GM23338 (cell line): ENCODE results near the gene ADRB2. TPM values are rescaled to one million over a fixed set of nuclear protein-coding genes. Genes with fewer than 3 reads are reported as not detected.

ENCODE experiments used
- ATAC-seq: fragments of 200-7000 bp; cut with Tn5 transposase; 3 replicates; pipeline ENCODE4 v1.9.1; 2020
- DNase-seq: peaks from one replicate; pipeline ENCODE4 v3.0.0-alpha.2; 2015; ENCODE audit warnings: low spot score
- H2AFZ ChIP-seq: fragments of 200-600 bp; sonication (generic); 2 replicates; pipeline ENCODE4 v1.8.0; 2016; ENCODE audit warnings: antibody characterized with exemption, mild to moderate bottlenecking, moderate library complexity
- H3F3A ChIP-seq: fragments of 200-600 bp; sonication (generic); replicated peaks from 2 replicates; pipeline ENCODE4 v1.8.0; 2017; ENCODE audit warnings: antibody characterized with exemption, mixed run types, low read depth
- H3K27ac ChIP-seq: fragments of 200-600 bp; sonication (generic); 2 replicates; pipeline ENCODE4 v1.6.1; 2016; ENCODE audit warnings: low read depth
- H3K27me3 ChIP-seq: fragments of 200-600 bp; sonication (generic); 2 replicates; pipeline ENCODE4 v1.8.0; 2016; ENCODE audit warnings: mild to moderate bottlenecking, mixed run types, moderate library complexity; ENCODE audit not compliant: insufficient read depth
- H3K36me3 ChIP-seq: fragments of 200-600 bp; sonication (generic); 2 replicates; pipeline ENCODE4 v1.8.0; 2016; ENCODE audit warnings: mild to moderate bottlenecking; ENCODE audit not compliant: insufficient read depth
- H3K4me1 ChIP-seq: fragments of 200-600 bp; sonication (generic); 2 replicates; pipeline ENCODE4 v1.8.0; 2016; ENCODE audit warnings: mild to moderate bottlenecking, moderate library complexity; ENCODE audit not compliant: insufficient read depth
- H3K4me2 ChIP-seq: fragments of 200-600 bp; sonication (generic); 2 replicates; pipeline ENCODE4 v1.7.1; 2017; ENCODE audit warnings: mixed run types
- H3K4me3 ChIP-seq: fragments of 200-600 bp; sonication (generic); 2 replicates; pipeline ENCODE4 v1.6.1; 2016; ENCODE audit warnings: mixed run types
- H3K79me2 ChIP-seq: fragments of 200-600 bp; sonication (generic); replicated peaks from 2 replicates; pipeline ENCODE4 v1.8.0; 2017; ENCODE audit warnings: mild to moderate bottlenecking; ENCODE audit not compliant: insufficient read depth
- H3K9me2 ChIP-seq: fragments of 200-600 bp; sonication (generic); 2 replicates; pipeline ENCODE4 v1.8.0; 2017; ENCODE audit not compliant: insufficient read depth
- H4K20me1 ChIP-seq: fragments of 200-600 bp; sonication (generic); replicated peaks from 2 replicates; pipeline ENCODE4 v1.8.0; 2017; ENCODE audit warnings: mild to moderate bottlenecking; ENCODE audit not compliant: insufficient read depth
- H3K27ac Mint-ChIP-seq: 2 replicates; pipeline ENCODE4 v1.8.0; 2020; ENCODE audit warnings: inconsistent platforms, mild to moderate bottlenecking, moderate library complexity, mixed read lengths
- H3K27me3 Mint-ChIP-seq: 3 replicates; pipeline ENCODE4 v1.8.0; 2022; ENCODE audit warnings: low read depth, mild to moderate bottlenecking, moderate library complexity, mixed read lengths, inconsistent platforms; ENCODE audit not compliant: insufficient read depth, poor library complexity
- H3K36me3 Mint-ChIP-seq: 3 replicates; pipeline ENCODE4 v1.8.0; 2021; ENCODE audit warnings: low read depth, mild to moderate bottlenecking, inconsistent platforms, moderate library complexity, mixed read lengths
- H3K4me1 Mint-ChIP-seq: 3 replicates; pipeline ENCODE4 v1.8.0; 2020; ENCODE audit warnings: mild to moderate bottlenecking, inconsistent platforms, mixed read lengths
- H3K4me3 Mint-ChIP-seq: 3 replicates; pipeline ENCODE4 v1.8.0; 2021; ENCODE audit warnings: moderate library complexity, mild to moderate bottlenecking, inconsistent platforms, mixed read lengths
- H3K9me3 Mint-ChIP-seq: 3 replicates; pipeline ENCODE4 v1.8.0; 2020; ENCODE audit warnings: moderate library complexity, mild to moderate bottlenecking, inconsistent platforms, mixed read lengths
- CREB1 ChIP-seq: fragments of 250-450 bp; sonication (Bioruptor Pico); IDR thresholded peaks from 2 replicates; pipeline ENCODE4 v1.5.0; 2020; ENCODE audit warnings: low read depth, mild to moderate bottlenecking, moderate library complexity
- CTCF ChIP-seq, 2 experiments: fragments of 200-600 bp in 1 of 2; sonication (generic) in 1 of 2; conservative IDR thresholded peaks; 2 replicates each; pipeline versions ENCODE4 v1.5.1 to v1.6.1; 2016 to 2017; ENCODE audit warnings: antibody characterized with exemption in 2 of 2, low read depth in 2 of 2, mild to moderate bottlenecking in 2 of 2, moderate library complexity in 1 of 2
- EZH2 ChIP-seq: fragments of 200-600 bp; sonication (generic); IDR thresholded peaks from one replicate; pipeline ENCODE4 v1.8.0; 2017; ENCODE audit warnings: antibody characterized with exemption, mild to moderate bottlenecking, low read depth; ENCODE audit not compliant: unreplicated experiment
- EZH2phosphoT487 ChIP-seq: fragments of 200-600 bp; sonication (generic); IDR thresholded peaks from one replicate; pipeline ENCODE4 v1.8.1; 2018; ENCODE audit warnings: antibody characterized with exemption; ENCODE audit not compliant: unreplicated experiment
- JUNB ChIP-seq: IDR thresholded peaks from one replicate; pipeline ENCODE4 v1.6.1; 2016; ENCODE audit warnings: antibody characterized with exemption; ENCODE audit not compliant: unreplicated experiment
- NANOG ChIP-seq: IDR thresholded peaks from 2 replicates; pipeline ENCODE4 v1.6.1; 2016; ENCODE audit warnings: antibody characterized with exemption, borderline replicate concordance
- POLR2AphosphoS5 ChIP-seq: IDR thresholded peaks from 2 replicates; pipeline ENCODE4 v1.6.1; 2016; ENCODE audit warnings: antibody characterized with exemption, low read depth
- STAT1 ChIP-seq: IDR thresholded peaks from one replicate; pipeline ENCODE4 v1.6.1; 2016; ENCODE audit warnings: antibody characterized with exemption; ENCODE audit not compliant: unreplicated experiment
- ZNF114 ChIP-seq: fragments of 250-450 bp; sonication (Bioruptor Pico); IDR thresholded peaks from 2 replicates; pipeline ENCODE4 v1.5.0; 2020; ENCODE audit warnings: mild to moderate bottlenecking, moderate library complexity
- ZNF331 ChIP-seq: fragments of 250-450 bp; sonication (Bioruptor Pico); IDR thresholded peaks from 2 replicates; pipeline ENCODE4 v1.5.0; 2020; ENCODE audit warnings: low read depth, mild to moderate bottlenecking, moderate library complexity
- ZNF462 ChIP-seq: fragments of 250-450 bp; sonication (Bioruptor Pico); IDR thresholded peaks from 2 replicates; pipeline ENCODE4 v1.5.0; 2020; ENCODE audit warnings: mild to moderate bottlenecking, moderate library complexity
- polyA plus RNA-seq: library from polyadenylated mRNA; unstranded; fragments of >200 nt; fragmentation: Nextera tagmentation; extraction: Ambion mirVana; gene quantifications from 2 replicates; pipeline ENCODE4 v1.2.1, GENCODE V29; 2016
- total RNA-seq: library from RNA; depleted of rRNA; stranded (reverse); fragments of >200 nt; shearing (Covaris generic); gene quantifications from 2 replicates; pipeline ENCODE4 v1.2.3, GENCODE V29; 2014

Gene ADRB2
- total and polyA plus RNA-seq, 2 experiments from 2014 or later, result 0.44 to 1.3 TPM

GRCh38 chr5:148844433-148845280 is 18.2 kb downstream of the ADRB2 start:
- Histone ChIP-seq H3K79me2 (no peaks in the 10 kb centered on the region), H3K9me2 (no peaks in the 10 kb centered on the region), H3K4me3 (no peak overlapping the region), H3K4me1 (no peaks in the 10 kb centered on the region), H3F3A (no peaks in the 10 kb centered on the region), H3K27ac (no peak overlapping the region), H3K4me2 (no peak overlapping the region), H4K20me1 (no peaks in the 10 kb centered on the region), H3K36me3 (no peaks in the 10 kb centered on the region), H3K27me3 (no peaks in the 10 kb centered on the region), H2AFZ (0 out of 2 replicates have a peak overlapping the region, but pooled peaks have one; percentile 6)
- TF ChIP-seq CREB1 (CRISPR knock-in tag) (no peak), CTCF (conservative IDR thresholded peaks at IDR 0.05; ENCODE audit: low read depth in 2 of 2) (peak in 1 of 2 experiments; percentile 19; a peak in 1 of 4 replicates), EZH2phosphoT487 (no peak)
- no peak overlapping the region for H3K4me3 Mint-ChIP-seq
- no peaks in the 10 kb centered on the region for H3K9me3 Mint-ChIP-seq
- peak; percentile 43; the same call in 2 of the 3 replicates for ATAC-seq
- H3K27me3 Mint-ChIP-seq, result peaks cover 4% of the 10 kb centered on the region
- no peaks in the 10 kb centered on the region for H3K4me1 Mint-ChIP-seq
- no peaks in the 10 kb centered on the region for H3K36me3 Mint-ChIP-seq
- no peak overlapping the region for H3K27ac Mint-ChIP-seq
- peak; percentile 18 for DNase-seq

- no peaks in the 10 kb centered on the region for H3K9me3 Mint-ChIP-seq
- Histone ChIP-seq H3K4me2 (no peak overlapping the region), H3K27ac (no peak overlapping the region), H3F3A (no peaks in the 10 kb centered on the region), H4K20me1 (no peaks in the 10 kb centered on the region), H3K27me3 (no peaks in the 10 kb centered on the region), H3K4me1 (no peaks in the 10 kb centered on the region), H3K9me2 (no peaks in the 10 kb centered on the region), H2AFZ (no peak overlapping the region), H3K4me3 (no peak overlapping the region), H3K36me3 (no peaks in the 10 kb centered on the region), H3K79me2 (no peaks in the 10 kb centered on the region)
- DNase-seq, result no peak
- H3K4me3 Mint-ChIP-seq, result no peak overlapping the region
- H3K27ac Mint-ChIP-seq, result no peak overlapping the region
- H3K36me3 Mint-ChIP-seq, result no peaks in the 10 kb centered on the region
- peaks cover 4% of the 10 kb centered on the region for H3K27me3 Mint-ChIP-seq
- no peaks in the 10 kb centered on the region for H3K4me1 Mint-ChIP-seq
- ATAC-seq, result no peak
- TF ChIP-seq ZNF462 (CRISPR knock-in tag) (no peak), NANOG (no peak), ZNF331 (no peak), ZNF114 (CRISPR knock-in tag) (no peak), CREB1 (CRISPR knock-in tag) (no peak), JUNB (no peak), EZH2 (no peak), CTCF (conservative IDR thresholded peaks at IDR 0.05; ENCODE audit: low read depth in 2 of 2) (no peak), STAT1 (no peak), POLR2AphosphoS5 (no peak)
Observed at GRCh38 chr5:148846930-148847329, 20.5 kb downstream of the ADRB2 start.
